NCI-H1694 (cell line): ENCODE measurements around the gene C16orf54.
A peak's percentile ranks its signal among the peaks of the same experiment; 100 is the strongest.
"Not testable (repeated sequence)": the region's sequence is repeated elsewhere in the genome, so short reads cannot be mapped to it uniquely, and the experiment has no call there.

Experiments
- DNase-seq: peaks from one replicate; lab custom pipeline; 2025; lab: John Stamatoyannopoulos, UW

C16orf54 gene

DNA sequence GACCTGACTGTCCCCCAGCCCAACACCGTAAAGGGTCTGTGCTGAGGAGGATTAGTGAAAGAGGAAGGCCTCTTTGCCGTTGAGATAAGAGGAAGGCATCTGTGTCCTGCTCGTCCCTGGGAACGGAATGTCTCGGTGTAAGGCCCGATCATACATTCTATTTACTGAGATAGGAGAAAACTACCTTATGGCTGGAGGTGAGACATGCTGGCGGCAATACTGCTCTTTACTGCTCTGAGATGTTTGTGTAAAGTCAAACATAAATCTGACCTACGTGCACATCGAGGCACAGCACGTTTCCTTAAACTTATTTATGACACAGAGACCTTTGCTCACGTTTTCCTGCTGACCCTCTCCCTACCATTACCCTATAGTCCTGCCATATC, 5.2 kb downstream of the C16orf54 start:
- not testable (repeated sequence) for DNase-seq

- DNase-seq, result not testable (repeated sequence)
Measured at GRCh38 chr16:29739927-29740629, 5.7 kb downstream of the C16orf54 start.

DNA sequence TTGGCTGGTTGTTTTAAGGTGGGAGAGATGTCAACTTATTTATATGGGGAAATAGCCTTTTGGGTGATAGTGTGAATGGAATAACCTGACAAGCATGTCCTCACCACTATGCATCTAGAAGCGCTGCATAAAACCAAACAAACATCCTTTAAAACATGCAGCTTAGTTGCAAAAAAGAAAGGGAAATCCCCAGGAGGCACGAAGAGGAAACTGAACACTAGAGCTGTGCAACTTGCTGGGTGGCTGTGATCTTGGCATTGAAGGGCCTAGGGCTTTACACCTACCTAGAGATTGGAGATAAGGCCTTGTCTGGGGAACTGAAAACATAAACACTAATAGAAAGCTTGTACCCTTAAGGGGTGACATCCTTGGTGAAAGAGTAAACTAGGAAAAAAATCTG, 7.3 kb downstream of the C16orf54 start:
- no peak for DNase-seq

GRCh38 chr16:29737713-29738112, 8.1 kb downstream of the C16orf54 start:
- DNase-seq, result no peak

DNA sequence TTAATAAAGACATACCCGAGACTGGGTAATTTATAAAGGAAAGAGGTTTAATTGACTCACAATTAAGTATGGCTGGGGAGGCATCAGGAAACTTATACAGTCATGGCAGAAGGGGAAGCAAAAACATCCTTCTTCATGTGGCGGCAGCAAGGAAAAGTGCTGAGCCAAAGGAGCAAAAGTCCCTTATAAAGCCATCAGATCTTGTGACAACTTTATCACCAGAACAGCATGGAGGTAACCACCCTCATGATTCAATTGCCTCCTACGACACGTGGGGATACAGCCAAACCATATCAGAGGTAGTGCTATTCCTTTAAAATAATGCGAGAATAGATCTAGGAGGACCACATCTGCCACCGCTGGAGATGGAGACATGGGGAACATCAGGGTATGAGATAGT, 9.0 kb downstream of the C16orf54 start:
- no peak for DNase-seq

- no peak for DNase-seq
Measured at GRCh38 chr16:29736112-29736511, 9.7 kb downstream of the C16orf54 start.

GRCh38 chr16:29734786-29735185, 11.0 kb downstream of the C16orf54 start:
- no peak for DNase-seq

DNA sequence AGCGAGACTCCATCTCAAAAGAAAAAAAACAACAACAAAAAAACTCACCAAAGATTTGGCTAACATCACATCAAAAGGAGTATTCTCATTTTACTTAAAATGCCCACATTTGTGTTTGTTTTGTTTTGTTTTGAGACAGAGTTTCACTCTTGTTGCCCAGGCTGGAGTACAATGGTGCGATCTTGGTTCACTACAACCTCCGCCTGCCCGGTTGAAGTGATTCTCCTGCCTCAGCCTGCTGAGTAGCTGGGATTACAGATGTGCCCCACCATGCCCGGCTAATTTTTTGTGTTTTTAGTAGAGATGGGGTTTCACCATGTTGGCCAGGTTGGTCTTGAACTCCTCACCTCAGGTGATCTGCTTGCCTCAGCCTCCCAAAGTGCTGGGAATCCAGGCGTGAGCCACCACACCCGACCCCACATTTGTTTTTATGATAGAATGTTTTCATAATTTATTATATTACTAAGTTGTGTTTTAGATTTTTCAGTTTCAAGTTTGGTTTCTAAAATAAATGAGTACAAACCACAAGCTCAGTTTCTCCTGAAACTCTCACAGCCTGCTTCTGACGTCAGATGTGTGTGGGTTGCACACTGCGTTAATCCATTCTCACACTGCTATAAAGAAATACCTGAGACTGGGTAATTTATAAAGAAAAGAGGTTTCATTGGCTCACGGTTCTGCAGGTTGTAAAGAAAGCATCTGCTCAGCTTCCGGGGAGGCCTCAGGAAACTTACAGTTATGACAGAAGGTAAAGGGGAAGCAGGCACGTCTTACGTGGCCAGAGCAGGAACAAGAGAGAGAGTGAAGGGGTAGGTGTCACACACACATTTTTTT, 13.8 kb downstream of the C16orf54 start:
- not testable (repeated sequence) for DNase-seq

GRCh38 chr16:29730649-29731048, 15.1 kb downstream of the C16orf54 start:
- DNase-seq, result no peak

DNA sequence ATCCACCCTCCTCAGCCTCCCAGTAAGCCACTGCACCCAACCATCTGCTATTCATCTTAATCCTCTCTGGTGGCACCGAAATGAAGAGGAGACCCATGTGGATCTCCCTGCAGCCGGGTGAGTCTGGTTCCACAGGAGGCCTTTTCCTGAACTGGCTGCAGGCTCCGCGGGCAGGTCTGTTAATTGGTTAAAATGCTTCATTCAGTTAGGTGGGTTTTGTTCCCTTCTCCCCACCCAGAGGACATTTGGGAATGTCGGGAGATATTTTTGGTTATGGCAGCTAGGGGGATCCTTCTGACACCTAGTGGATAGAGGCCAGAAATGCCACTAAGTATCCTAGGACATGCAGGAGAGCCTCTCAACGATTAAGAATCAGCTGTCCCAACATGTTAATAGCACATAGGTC, 16.7 kb downstream of the C16orf54 start:
- peak; percentile 57 for DNase-seq

GRCh38 chr16:29727452-29727851, 18.3 kb downstream of the C16orf54 start:
- no peak for DNase-seq

DNA sequence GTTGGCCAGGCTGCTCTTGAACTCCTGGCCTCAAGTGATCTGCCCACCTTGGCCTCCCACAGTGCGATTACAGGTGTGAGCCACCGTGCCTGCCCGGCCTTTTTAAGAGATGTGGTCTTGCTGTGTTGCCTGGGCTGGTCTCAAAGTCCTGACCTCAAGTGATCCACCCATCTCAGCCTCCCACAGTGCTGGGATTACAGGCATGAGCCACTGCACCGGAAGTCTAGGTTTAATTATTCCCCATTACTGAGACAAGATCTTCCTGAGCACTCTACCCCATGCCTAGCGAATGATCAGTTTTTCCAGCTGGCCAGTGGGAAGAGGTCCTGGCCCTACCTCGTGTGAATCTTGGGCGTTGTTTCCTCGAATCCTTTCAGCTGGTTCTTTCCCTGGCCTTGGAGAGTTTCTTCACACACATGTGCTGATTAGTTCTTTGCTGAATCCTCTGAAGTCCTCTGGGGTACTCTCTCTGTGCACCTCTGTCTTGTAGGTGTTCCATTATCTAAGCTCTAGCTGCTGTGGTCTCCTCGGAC, 18.9 kb downstream of the C16orf54 start:
- DNase-seq, result no peak

DNA sequence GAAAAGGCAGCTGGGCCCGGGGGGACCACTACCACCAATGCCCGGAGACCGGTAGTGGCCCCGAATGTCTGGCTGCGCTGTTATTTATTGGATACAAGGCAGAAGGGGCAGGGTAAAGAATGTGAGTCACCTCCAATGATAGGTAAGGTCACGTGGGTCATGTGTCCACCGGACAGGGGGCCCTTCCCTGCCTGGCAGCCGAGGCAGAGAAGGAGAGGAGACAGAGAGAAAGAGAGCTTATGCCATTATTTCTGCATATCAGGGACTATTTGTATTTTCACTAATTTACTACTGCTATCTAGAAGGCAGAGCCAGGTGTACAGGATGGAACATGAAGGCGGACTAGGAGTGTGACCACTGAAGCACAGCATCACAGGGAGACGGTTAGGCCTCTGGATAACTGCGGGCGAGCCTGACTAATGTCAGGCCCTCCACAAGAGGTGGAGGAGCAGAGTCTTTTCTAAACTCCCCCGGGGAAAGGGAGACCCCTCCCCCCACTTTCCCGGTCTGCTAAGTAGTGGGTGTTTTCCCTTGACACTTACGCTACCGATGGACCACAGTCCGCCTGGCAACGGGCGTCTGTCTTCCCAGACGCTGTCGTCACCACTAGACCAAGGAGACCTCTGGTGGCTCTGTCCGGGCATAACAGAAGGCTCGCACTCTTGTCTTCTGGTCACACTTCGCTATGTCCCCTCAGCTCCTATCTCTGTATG, 24.5 kb downstream of the C16orf54 start:
- peak; percentile 8 for DNase-seq

- DNase-seq, result no peak
Measured at GRCh38 chr16:29720703-29721102, 25.1 kb downstream of the C16orf54 start.

GRCh38 chr16:29719063-29719462, 26.7 kb downstream of the C16orf54 start:
- DNase-seq, result no peak

DNA sequence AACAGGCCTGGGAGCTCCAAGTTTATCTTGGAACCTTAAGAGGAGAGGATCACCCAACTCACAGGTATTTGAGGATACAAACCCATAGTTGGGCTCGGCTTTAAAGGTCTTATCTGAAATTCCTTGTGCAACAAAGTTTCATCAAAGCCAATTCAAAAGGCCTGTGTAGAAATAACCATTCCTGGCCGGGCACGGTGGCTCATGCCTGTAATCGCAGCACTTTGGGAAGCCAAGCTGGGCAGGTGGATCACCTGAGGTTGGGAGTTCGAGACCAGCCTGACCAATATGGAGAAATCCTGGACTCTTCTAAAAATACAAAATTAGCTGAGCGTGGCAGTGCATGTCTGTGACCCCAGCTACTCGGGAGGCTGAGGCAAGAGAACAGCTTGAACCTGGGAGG, 28.7 kb downstream of the C16orf54 start:
- no peak for DNase-seq

GRCh38 chr16:29714972-29715371, 30.8 kb downstream of the C16orf54 start:
- no peak for DNase-seq

GRCh38 chr16:29714396-29714795, 31.4 kb downstream of the C16orf54 start:
- no peak for DNase-seq

DNA sequence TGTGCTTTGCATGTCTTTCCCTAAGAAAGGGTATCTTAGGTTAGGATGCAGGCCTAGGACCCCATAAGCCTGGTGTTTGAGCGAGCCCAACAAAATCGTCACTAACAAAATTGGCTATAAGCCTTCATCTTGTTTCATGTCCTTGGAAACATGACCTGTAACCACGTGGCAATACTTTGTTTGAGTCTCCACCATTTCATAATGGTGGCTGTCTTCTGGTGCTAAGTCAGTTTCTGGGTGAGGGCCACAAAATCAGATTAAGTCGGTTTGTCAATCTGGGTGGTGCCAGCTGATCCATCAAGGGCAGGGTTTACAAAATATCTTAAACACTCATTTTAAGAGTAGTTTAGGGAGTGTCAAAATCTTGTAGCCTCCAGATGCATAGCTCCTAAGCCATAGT, 33.0 kb downstream of the C16orf54 start:
- DNase-seq, result no peak

DNA sequence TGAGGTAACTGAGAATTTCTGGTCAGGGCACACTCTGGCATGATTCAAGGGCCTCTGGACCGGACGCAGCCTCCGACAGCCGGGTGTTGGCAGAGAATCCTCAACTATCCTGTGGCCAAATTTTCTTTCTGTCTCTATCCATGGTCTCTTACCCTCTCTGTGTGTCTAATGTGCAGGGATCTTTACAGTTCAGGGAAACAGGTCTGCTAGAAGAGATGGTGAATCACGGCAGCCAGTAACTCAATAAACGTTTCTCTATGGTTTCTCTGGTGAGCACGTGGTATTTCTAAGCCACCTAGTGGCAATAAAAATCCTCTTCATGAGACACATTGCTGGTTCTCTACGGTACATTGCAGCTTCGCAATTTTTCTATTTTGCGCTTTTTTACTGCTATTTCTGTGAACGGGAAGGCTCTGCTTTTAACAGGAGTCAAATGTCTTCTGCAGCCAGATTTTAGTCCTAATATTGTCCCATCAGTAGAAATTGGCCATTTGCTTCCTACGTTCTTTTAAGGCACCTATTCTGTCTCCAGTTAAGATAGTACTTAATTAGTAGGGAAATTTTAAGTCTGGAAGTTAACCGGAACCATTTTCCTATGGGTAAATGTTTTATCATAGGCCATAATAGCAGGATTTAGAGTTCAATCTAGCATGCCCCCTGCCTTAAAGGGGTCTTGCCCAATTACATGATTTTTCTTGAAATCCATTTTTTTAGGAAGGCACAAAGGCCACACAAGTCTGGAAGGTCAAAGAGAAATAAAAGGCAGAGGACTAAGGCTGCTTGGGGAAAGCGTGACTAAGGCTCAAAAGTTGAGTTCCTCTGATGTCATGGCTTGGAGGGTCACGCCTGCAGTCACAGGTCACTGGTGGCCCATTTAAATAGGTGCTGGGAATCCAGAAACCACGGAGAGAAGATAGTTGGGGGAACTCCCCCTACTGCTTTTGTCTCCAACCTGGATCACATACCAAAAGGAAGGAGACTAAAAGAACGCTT, 35.3 kb downstream of the C16orf54 start:
- DNase-seq, result peak; percentile 17

- not testable (repeated sequence) for DNase-seq
Measured at GRCh38 chr16:29709657-29710056, 36.1 kb downstream of the C16orf54 start.
